Activated CD8-positive, alpha-beta memory T cell treated with anti-CD3 and anti-CD28 coated beads for 24 hours (primary cell): ENCODE data around the gene GTPBP4.
A peak's percentile ranks its signal among the peaks of the same experiment; 100 is the strongest.
"Not testable (repeated sequence)": the region's sequence is repeated elsewhere in the genome, so short reads cannot be mapped to it uniquely, and the experiment has no call there.

Experiments used
- DNase-seq: peaks from one replicate; pipeline ENCODE4 v3.0.0-alpha.2; 2020

GTPBP4 gene

GRCh38 chr10:992871-993270 is 4.6 kb downstream of the GTPBP4 start:
- no peak for DNase-seq

DNA sequence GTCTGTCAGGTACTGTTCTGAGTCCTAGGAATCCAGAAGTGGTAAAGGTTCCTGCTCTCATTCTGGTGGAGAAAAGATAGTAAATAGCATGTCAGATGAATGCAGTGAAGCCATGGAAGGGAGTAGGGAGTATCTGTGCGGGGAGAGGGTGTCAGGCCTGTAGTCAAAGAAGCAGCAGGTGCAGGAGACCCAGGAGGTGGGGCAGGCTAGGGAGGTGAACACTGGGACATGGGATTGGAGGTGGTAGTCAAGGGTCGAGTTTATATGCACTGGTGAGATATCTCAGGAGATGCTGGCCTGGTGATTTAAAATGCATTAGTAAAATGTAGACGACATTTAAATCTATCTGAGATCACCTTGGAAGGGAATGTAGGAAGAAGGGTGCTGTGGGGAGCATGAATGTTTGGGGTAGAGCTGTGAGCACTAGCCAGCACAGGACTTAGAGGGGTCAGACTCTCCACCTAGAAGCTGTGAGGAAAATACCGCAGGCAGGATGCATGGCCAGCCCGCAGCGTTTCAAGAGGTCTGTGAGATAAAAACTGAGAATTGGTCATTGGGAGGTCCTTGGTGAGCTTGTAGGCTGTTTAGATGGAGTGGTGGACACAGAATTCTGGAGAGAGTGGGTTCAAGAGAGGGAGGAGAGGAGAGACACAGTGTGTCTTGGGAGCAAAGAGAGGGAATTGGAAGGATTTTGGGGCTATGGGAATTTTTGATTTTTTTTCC is 6.8 kb downstream of the GTPBP4 start:
- DNase-seq, result no peak

GRCh38 chr10:995559-995926 is 7.3 kb downstream of the GTPBP4 start:
- DNase-seq, result peak; percentile 51

GRCh38 chr10:996031-996430 is 7.8 kb downstream of the GTPBP4 start:
- peak; percentile 35 for DNase-seq

GRCh38 chr10:997266-998022 is 9.2 kb downstream of the GTPBP4 start:
- DNase-seq, result peak; percentile 49

DNA sequence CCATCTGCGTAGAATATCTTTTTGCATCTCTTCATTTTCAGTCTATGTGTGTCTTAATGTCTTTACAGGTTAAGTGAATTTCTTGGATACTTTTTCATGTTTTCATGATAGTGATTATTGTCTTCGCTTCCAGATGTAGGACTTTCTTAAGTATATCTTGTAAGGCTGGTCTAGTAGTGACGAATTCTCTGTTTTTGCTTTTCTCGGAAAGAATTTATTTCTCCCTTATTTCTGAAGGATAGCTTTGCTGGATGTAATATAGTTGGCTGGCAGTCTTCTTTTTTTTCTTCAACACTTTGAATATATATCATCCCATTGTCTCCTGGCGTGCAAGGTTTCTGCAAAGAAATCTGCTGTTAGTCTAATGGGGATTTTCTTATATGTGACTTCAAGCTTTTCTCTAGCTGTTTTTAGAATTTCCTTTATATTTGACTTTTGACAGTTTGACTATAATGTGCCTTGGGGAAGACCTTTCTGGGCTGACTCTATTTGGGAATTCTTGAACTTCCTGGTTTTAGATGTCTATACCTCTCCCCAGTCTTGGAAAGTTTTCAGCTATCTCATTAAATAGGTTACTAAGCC is 14.3 kb downstream of the GTPBP4 start:
- DNase-seq, result no peak

DNA sequence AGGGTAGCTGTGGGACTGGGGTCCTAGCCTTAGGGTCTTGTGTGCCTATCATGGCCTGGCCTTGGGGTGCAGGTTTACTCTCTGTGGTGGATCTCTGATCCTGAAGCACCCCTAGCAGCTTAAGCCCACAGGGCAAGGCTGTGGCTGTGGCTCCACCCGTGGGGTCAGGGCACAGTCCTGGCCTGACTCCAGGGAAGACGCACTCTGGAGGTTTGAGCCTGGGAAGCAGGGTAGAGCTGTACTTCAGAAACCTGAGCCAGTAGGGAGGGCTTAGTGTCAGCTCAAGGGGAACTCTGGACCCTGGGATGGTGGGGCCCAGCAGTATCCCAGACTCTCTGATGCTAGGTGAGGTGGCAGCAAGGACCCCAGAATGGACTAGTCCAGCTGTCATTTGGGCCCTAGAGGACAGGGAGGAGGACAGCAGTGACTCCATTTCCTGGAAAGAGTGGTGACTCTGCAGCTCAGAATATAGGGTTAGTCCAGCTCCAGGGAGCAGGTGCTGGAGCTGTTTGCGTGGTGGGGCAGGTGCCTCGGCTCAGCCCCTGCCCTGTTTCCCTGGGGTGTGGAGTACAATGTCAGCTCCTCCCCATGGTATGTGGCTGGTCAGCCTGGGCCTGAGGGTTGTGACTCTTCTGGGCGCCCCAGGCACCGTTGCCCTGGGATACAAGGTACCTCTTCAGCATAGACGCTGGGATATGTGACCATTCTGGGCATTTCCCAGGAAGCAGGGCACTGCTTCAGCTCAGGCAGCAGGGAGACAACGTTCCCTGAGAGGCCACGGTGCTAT is 15.8 kb downstream of the GTPBP4 start:
- DNase-seq, result peak; percentile 48

DNA sequence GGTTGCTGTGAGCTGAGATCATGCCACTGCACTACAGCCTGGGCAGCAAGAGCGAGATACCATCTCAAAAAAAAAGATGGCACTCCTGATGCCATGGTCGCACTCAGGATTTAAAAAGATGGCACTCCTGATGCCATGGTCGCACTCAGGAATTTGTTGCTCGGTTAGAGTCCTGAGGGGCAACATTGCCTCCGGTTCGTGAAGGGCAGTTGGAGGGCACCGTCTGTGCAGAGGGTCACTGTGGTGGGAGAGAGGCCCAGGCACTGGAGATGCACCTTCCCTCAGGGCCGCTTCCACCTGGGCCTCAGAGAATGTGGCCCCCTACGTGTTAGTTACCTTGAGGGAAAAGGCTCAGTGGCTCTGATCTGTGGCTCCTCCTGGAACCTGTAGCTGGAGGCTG is 18.3 kb downstream of the GTPBP4 start:
- DNase-seq, result no peak

DNA sequence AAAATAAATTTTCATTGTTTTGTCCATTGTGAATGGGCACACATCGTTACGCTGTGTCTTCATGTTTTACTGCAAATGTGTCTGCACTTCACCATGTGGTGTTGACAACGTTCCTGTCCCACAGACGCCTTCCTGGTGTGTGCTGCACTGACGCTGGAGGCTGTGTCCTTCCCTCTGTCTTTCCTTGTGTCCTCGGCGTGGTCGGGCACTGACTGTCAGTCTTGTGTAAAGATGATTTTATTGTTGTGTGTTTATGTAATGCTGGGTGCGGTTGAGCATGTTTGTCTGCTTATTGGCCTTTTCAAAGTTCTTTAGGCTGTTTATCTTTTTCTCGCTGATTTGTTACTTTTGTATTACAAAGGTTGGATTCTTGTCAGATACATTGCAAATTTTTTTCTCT is 19.3 kb downstream of the GTPBP4 start:
- no peak for DNase-seq

GRCh38 chr10:1009071-1009494 is 20.8 kb downstream of the GTPBP4 start:
- DNase-seq, result no peak

DNA sequence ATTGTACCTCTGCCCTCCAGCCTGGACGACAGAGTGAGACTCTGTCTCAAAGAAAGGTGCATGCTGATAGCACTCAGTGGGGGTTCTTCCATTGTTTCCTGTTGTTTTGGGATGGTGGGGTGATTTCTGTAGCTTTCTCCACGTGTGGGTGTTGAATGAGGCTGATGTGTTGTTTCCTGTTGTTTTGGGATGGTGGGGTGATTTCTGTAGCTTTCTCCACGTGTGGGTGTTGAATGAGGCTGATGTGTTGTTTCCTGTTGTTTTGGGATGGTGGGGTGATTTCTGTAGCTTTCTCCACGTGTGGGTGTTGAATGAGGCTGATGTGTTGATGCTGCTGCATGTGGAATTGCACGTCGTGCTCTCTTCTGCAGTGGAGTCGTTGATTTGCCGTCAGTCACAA is 21.7 kb downstream of the GTPBP4 start:
- not testable (repeated sequence) for DNase-seq

- DNase-seq, result no peak
Measured at GRCh38 chr10:1010703-1011102, 22.5 kb downstream of the GTPBP4 start.

GRCh38 chr10:1011696-1012095 is 23.5 kb downstream of the GTPBP4 start:
- DNase-seq, result no peak

GRCh38 chr10:1015688-1016087 is 27.5 kb downstream of the GTPBP4 start:
- DNase-seq, result no peak

GRCh38 chr10:1019362-1019761 is 31.1 kb downstream of the GTPBP4 start:
- DNase-seq, result no peak

DNA sequence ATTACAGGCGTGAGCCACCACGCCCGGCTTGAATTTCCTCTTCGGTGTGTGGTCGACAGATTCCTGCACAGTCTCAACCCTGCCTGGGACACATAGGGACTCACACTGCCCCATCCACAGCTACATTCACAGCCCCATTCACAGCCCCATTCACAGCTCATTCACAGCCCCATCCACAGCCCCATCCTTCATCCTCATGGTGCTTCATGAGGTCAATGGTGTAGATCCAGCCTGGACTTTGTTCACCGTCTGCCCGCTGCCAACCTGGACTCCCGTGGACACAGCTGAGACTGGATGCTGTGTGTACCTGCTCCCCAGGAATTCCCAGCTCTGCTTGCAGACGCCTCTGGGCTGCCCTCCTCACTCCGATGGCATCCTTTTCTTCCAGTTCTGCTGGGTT is 32.2 kb downstream of the GTPBP4 start:
- DNase-seq, result no peak

DNA sequence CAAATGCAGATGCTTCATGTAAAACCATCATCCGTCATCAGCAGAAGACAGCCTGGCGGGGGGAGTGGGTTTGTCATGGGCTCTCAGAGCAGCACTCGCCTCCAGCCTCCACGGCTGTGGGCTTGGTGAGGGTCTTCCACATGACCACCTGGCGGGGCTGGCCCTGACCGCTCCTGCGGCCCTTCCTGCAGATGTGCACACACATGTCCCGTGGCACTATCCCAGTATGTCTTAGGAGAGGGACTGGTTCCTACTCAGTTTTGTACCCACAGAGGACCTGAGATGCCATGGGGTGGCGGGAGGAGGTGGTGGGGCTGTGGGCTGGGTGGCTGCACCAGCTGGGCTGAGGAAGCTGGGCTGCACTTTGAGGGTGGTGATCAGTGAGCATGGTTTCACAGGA is 32.7 kb downstream of the GTPBP4 start:
- DNase-seq, result no peak

DNA sequence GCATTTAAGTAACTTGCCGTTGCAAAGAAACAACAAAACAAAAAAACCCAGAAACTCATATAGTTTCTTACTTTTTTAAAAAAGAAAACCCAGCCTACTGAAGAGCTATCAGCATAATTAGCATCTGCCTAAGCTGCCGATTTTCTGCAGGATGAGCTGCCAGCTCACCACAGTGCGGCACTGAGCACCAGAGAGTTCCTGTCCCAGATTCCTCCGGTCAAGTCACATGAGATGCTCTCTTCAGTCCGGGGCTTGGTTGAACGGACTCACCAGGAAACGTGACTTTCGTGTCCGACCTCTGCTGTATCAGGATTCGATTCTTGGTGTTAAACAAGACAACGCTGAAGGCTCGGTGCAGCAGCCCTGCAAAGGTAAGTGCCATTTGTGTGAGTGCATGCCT is 34.2 kb downstream of the GTPBP4 start:
- DNase-seq, result no peak

DNA sequence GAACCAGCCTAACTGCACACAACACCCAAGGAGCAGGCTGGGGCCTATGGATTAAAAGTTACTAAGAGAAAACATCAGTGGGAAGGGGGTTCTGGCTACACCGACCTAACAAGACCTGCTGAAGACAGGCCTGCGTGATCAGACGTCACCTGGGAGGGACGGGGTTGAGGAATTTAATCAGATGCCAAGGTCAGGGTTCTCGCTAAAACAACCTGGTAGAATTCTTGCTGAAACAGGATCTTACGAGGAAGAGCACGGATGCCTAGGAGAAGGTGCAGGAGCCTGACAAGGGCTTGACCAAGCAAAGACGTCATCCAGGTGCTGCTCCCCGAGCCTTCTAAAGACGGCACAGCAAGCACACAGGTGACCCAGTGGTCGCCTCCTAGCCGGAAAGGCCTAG is 35.9 kb downstream of the GTPBP4 start:
- no peak for DNase-seq

GRCh38 chr10:1025683-1026082 is 37.4 kb downstream of the GTPBP4 start, which contains the start of gene IDI2:
Gene IDI2 (minus strand): TSS chr10:1025859. CDS start chr10:1024723, 1,136 bp downstream.
- DNase-seq, result no peak

DNA sequence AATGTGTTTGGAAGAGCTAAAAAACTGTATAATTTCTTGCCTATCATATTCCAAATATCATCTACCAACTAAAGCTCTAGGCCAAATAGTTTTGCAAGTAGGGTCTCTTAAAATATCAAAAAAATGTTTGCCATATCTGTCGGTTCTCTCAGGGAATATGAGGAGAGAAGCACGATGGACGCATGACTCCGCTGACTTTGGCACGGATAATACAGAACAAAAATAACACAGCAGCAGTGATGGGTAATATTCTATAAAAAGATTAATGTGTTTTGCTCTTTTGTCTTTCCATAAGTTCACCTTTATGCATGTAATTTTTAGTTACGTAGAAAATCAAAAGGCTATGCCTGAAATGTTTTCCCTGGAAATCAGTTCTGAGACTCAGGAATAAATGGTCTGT is 38.3 kb downstream of the GTPBP4 start:
- DNase-seq, result no peak

GRCh38 chr10:1029838-1030237 is 41.6 kb downstream of the GTPBP4 start:
- DNase-seq, result no peak

DNA sequence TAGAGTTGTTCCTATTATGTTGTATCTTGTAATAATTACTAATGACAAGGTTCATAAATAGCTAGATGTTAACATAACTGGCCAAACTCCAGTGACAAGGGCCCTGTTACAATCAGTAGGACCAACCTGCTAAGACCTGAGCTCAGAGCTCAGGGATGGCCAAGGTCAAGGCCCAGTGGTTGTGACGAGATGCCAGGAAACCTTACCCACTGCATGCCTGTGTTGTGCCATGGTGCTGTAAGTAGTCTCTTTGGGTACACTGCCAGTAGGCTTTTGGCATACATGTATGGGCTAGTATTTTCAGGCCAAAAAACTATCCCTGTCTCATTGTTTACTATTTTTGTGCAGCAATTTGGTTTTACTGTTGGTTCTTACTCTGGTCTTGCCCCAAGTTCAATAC is 45.4 kb downstream of the GTPBP4 start:
- DNase-seq, result no peak
